Head of caudate nucleus (tissue), 42 donors: ENCODE results near the gene CMIP.

Source experiments
- DNase-seq, 42 donors: peaks; one replicate each; pipeline versions ENCODE4 v3.0.0 to v3.0.0-alpha.2; 2020 to 2021; ENCODE audit warnings: mixed read lengths in 7 of 42
- intact Hi-C: fragments of 100-400 bp; cut with DNase I; formaldehyde crosslinking; loops from one replicate; pipeline ENCODE4 v1.15.0; 2022

Gene CMIP

GRCh38 chr16:81485824-81486539, 41.4 kb downstream of the CMIP start:
- peak in 1 of 42 donors; percentile 21 for DNase-seq
- intact Hi-C loops: no loop called here

- DNase-seq: peak in 3 of 42 donors; percentile 38 to 52 (median 42)
- intact Hi-C loops: no loop called here
Measured at GRCh38 chr16:81486540-81487061, 42.0 kb downstream of the CMIP start.

GRCh38 chr16:81487301-81487720, 42.7 kb downstream of the CMIP start:
- intact Hi-C loops: no loop called here
- peak in 2 of 42 donors; percentile 31 to 67 for DNase-seq

GRCh38 chr16:81488687-81489411, 44.2 kb downstream of the CMIP start:
- intact Hi-C loops: no loop called here
- no peak for DNase-seq

- no peak for DNase-seq
- intact Hi-C loops: no loop called here
Measured at GRCh38 chr16:81489547-81490267, 45.1 kb downstream of the CMIP start.

GRCh38 chr16:81491541-81492188, 47.1 kb downstream of the CMIP start:
- DNase-seq: no peak
- intact Hi-C loops: no loop called here

- no peak for DNase-seq
- intact Hi-C loops: no loop called here
Measured at GRCh38 chr16:81492311-81492761, 47.7 kb downstream of the CMIP start.

GRCh38 chr16:81492965-81493754, 48.6 kb downstream of the CMIP start:
- intact Hi-C loops: no loop called here
- no peak for DNase-seq

- DNase-seq: no peak
- intact Hi-C loops: no loop called here
Measured at GRCh38 chr16:81493755-81494433, 49.3 kb downstream of the CMIP start.

- no peak for DNase-seq
- intact Hi-C loops: no loop called here
Measured at GRCh38 chr16:81494434-81494806, 49.8 kb downstream of the CMIP start.

GRCh38 chr16:81494888-81495287, 50.3 kb downstream of the CMIP start:
- intact Hi-C loops: no loop called here
- DNase-seq: no peak

GRCh38 chr16:81495321-81496234, 51.0 kb downstream of the CMIP start:
- peak in 3 of 42 donors; percentile 23 to 57 (median 29) for DNase-seq
- intact Hi-C loops: no loop called here

GRCh38 chr16:81496321-81496720, 51.7 kb downstream of the CMIP start:
- DNase-seq: no peak
- intact Hi-C loops: no loop called here

GRCh38 chr16:81496742-81497141, 52.1 kb downstream of the CMIP start:
- DNase-seq: no peak
- intact Hi-C loops: no loop called here

GRCh38 chr16:81497690-81498089, 53.1 kb downstream of the CMIP start:
- peak in 3 of 42 donors; percentile 34 to 57 (median 43) for DNase-seq
- intact Hi-C loops: no loop called here

- no peak for DNase-seq
- intact Hi-C loops: no loop called here
Measured at GRCh38 chr16:81498351-81498750, 53.7 kb downstream of the CMIP start.
